Measurements from ENCODE around the gene RBP2.

RBP2 gene

DNA sequence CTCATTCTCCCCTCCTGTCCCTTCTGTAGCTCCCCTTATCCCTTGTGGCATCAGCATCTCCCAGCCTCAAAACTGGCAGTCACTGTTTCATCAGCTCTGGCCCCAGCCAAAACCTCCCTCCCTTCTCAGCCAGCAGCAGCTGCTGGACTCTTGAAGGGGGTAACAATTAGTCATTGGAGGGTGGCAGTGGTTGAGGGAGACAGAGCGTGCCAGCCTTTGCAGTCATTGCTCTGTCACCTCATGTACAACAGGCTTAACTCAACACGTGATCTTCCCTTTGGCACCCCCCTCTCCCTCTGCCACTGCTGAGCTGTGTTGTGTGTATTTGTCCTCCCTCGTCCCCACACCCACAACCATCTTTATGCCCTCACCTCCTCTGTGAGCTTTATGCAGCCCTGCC, 28.2 kb downstream of the RBP2 start:
- no peaks in the 10 kb centered on the region for H4K20me1 ChIP-seq (ENCODE audit: insufficient read depth, low read length)
- no peaks in the 10 kb centered on the region for H3K27me3 ChIP-seq (replicated peaks; ENCODE audit: insufficient read depth, low read length)
- no peaks in the 10 kb centered on the region for H3K9me2 ChIP-seq (replicated peaks; ENCODE audit: insufficient read depth, low read length)
- no peak overlapping the region for H3K27ac ChIP-seq (ENCODE audit: low read length)
- H3K4me3 ChIP-seq (ENCODE audit: low read length): no peak overlapping the region
- no peaks in the 10 kb centered on the region for H3K36me3 ChIP-seq (replicated peaks; ENCODE audit: insufficient read depth, low read length)
- H3K4me1 ChIP-seq (ENCODE audit: low read length): no peaks in the 10 kb centered on the region
- H2AFZ ChIP-seq (ENCODE audit: low read length): no peak overlapping the region
- H3K9ac ChIP-seq (ENCODE audit: low read length): no peak overlapping the region
- no peaks in the 10 kb centered on the region for H3K9me3 ChIP-seq (replicated peaks; ENCODE audit: insufficient read depth, low read length)
- no peaks in the 10 kb centered on the region for H3K79me2 ChIP-seq (ENCODE audit: low read length)
- H3K4me2 ChIP-seq (ENCODE audit: low read depth, low read length): no peak overlapping the region
- no peak for DNase-seq
- H3F3A ChIP-seq (ENCODE audit: insufficient read depth, low read length): no peaks in the 10 kb centered on the region
- TF ChIP-seq, protein P1, sequence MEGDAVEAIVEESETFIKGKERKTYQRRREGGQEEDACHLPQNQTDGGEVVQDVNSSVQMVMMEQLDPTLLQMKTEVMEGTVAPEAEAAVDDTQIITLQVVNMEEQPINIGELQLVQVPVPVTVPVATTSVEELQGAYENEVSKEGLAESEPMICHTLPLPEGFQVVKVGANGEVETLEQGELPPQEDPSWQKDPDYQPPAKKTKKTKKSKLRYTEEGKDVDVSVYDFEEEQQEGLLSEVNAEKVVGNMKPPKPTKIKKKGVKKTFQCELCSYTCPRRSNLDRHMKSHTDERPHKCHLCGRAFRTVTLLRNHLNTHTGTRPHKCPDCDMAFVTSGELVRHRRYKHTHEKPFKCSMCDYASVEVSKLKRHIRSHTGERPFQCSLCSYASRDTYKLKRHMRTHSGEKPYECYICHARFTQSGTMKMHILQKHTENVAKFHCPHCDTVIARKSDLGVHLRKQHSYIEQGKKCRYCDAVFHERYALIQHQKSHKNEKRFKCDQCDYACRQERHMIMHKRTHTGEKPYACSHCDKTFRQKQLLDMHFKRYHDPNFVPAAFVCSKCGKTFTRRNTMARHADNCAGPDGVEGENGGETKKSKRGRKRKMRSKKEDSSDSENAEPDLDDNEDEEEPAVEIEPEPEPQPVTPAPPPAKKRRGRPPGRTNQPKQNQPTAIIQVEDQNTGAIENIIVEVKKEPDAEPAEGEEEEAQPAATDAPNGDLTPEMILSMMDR (IDR thresholded peaks at IDR 0.05; ENCODE audit: low read length): no peak
- TF ChIP-seq EZH2 (optimal IDR thresholded peaks at IDR 0.05; ENCODE audit: low read depth, low read length): no peak
- no peak for TF ChIP-seq EZH2phosphoT487 (IDR thresholded peaks at IDR 0.05; ENCODE audit: low read length)

DNA sequence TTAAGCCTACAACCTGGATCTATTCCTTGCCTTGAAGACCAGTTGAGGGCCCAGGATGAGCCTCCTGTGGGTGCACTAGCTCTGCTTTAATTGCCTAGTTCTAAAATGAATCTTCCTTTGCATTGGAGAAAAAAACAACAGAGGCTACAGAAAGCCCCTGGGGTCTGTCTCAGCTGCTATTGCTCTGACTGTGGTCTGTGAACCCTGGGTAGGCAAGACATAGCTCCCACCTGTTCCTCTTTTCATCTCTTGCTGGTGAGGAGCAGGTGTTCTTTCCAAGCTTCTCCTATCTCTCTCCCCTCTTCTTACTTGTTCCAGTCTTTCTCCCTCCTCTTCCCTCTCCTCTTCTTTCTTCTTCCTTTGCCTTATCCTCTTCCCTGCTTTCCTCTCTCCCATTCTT, 28.8 kb downstream of the RBP2 start:
- H3K27ac ChIP-seq (ENCODE audit: low read length): no peak overlapping the region
- no peak overlapping the region for H3K9ac ChIP-seq (ENCODE audit: low read length)
- H3K4me1 ChIP-seq (ENCODE audit: low read length): no peaks in the 10 kb centered on the region
- no peaks in the 10 kb centered on the region for H3F3A ChIP-seq (ENCODE audit: insufficient read depth, low read length)
- no peaks in the 10 kb centered on the region for H3K9me3 ChIP-seq (replicated peaks; ENCODE audit: insufficient read depth, low read length)
- H2AFZ ChIP-seq (ENCODE audit: low read length): no peak overlapping the region
- H3K4me3 ChIP-seq (ENCODE audit: low read length): no peak overlapping the region
- DNase-seq: no peak
- H3K79me2 ChIP-seq (ENCODE audit: low read length): no peaks in the 10 kb centered on the region
- H3K27me3 ChIP-seq (replicated peaks; ENCODE audit: insufficient read depth, low read length): no peaks in the 10 kb centered on the region
- H3K36me3 ChIP-seq (replicated peaks; ENCODE audit: insufficient read depth, low read length): no peaks in the 10 kb centered on the region
- H3K9me2 ChIP-seq (replicated peaks; ENCODE audit: insufficient read depth, low read length): no peaks in the 10 kb centered on the region
- TF ChIP-seq EZH2phosphoT487 (IDR thresholded peaks at IDR 0.05; ENCODE audit: low read length) (no peak), EZH2 (optimal IDR thresholded peaks at IDR 0.05; ENCODE audit: low read depth, low read length) (no peak)
- TF ChIP-seq, protein P1 (IDR thresholded peaks at IDR 0.05; ENCODE audit: low read length): no peak
- no peak overlapping the region for H3K4me2 ChIP-seq (ENCODE audit: low read depth, low read length)
- no peaks in the 10 kb centered on the region for H4K20me1 ChIP-seq (ENCODE audit: insufficient read depth, low read length)

DNA sequence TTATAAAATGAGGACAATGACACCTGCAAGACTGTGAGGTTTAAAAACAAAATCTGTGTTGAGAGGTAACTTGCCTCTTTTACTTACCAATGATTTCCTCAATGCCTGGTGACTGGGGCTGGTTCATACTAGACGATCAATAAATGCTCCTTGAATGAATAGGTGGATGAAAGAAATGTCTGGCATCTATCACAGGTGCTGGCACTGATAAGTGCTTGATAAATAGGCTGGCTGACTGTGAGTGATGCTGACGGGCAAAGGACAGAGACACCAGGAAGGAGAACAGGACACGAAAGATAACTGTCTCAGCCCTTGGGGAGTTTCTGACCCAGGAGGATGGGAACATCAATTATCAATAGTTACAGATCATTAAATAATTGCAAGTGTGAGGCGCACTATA, 31.9 kb downstream of the RBP2 start:
- Histone ChIP-seq H3F3A (ENCODE audit: insufficient read depth, low read length) (no peaks in the 10 kb centered on the region), H4K20me1 (ENCODE audit: insufficient read depth, low read length) (no peaks in the 10 kb centered on the region), H3K4me2 (ENCODE audit: low read depth, low read length) (no peak overlapping the region), H3K27ac (ENCODE audit: low read length) (no peak overlapping the region), H3K36me3 (replicated peaks; ENCODE audit: insufficient read depth, low read length) (no peaks in the 10 kb centered on the region), H3K27me3 (replicated peaks; ENCODE audit: insufficient read depth, low read length) (no peaks in the 10 kb centered on the region), H3K9me3 (replicated peaks; ENCODE audit: insufficient read depth, low read length) (no peaks in the 10 kb centered on the region), H3K4me3 (ENCODE audit: low read length) (no peak overlapping the region), H3K9ac (ENCODE audit: low read length) (no peak overlapping the region), H2AFZ (ENCODE audit: low read length) (no peak overlapping the region), H3K4me1 (ENCODE audit: low read length) (no peaks in the 10 kb centered on the region), H3K79me2 (ENCODE audit: low read length) (no peaks in the 10 kb centered on the region), H3K9me2 (replicated peaks; ENCODE audit: insufficient read depth, low read length) (no peaks in the 10 kb centered on the region)
- no peak for DNase-seq
- TF ChIP-seq EZH2phosphoT487 (IDR thresholded peaks at IDR 0.05; ENCODE audit: low read length) (no peak), EZH2 (optimal IDR thresholded peaks at IDR 0.05; ENCODE audit: low read depth, low read length) (no peak)
- TF ChIP-seq, protein P1 (IDR thresholded peaks at IDR 0.05; ENCODE audit: low read length): no peak

Measured in MM.1S (cell line).